HUES48 (cell line): Measurements from ENCODE around the gene PDE5A.

Experiments used
- H3K27ac ChIP-seq: one replicate; pipeline ENCODE4 v1.7.0; 2013; ENCODE audit warnings: low read depth, low read length, inconsistent platforms
- H3K27me3 ChIP-seq: 2 replicates; pipeline ENCODE4 v1.6.1; 2013; ENCODE audit warnings: mild to moderate bottlenecking, low read length; ENCODE audit not compliant: control insufficient read depth, insufficient read depth
- H3K36me3 ChIP-seq: 2 replicates; pipeline ENCODE4 v1.6.1; 2013; ENCODE audit warnings: low read length; ENCODE audit not compliant: control insufficient read depth, insufficient read depth
- H3K4me1 ChIP-seq: 2 replicates; pipeline ENCODE4 v1.6.1; 2013; ENCODE audit warnings: mild to moderate bottlenecking, low read length; ENCODE audit not compliant: control insufficient read depth, insufficient read depth
- H3K4me3 ChIP-seq: 2 replicates; pipeline ENCODE4 v1.5.1; 2013; ENCODE audit warnings: mild to moderate bottlenecking, low read depth, low read length
- H3K9ac ChIP-seq: 2 replicates; pipeline ENCODE4 v1.6.1; 2013; ENCODE audit warnings: mild to moderate bottlenecking, low read depth, low read length, moderate library complexity
- H3K9me3 ChIP-seq: 2 replicates; pipeline ENCODE4 v1.6.1; 2013; ENCODE audit warnings: low read length; ENCODE audit not compliant: control insufficient read depth, insufficient read depth

PDE5A gene

GRCh38 chr4:119587796-119588195, 40.8 kb downstream of the PDE5A start:
- Histone ChIP-seq H3K9ac (no peak overlapping the region), H3K9me3 (no peaks in the 10 kb centered on the region), H3K27ac (no peak overlapping the region), H3K36me3 (peaks cover 4% of the 10 kb centered on the region; the same call in 1 of the 2 replicates), H3K4me3 (no peak overlapping the region), H3K27me3 (no peaks in the 10 kb centered on the region), H3K4me1 (no peaks in the 10 kb centered on the region)

GRCh38 chr4:119585771-119586170, 42.8 kb downstream of the PDE5A start:
- no peak overlapping the region for H3K9ac ChIP-seq
- H3K36me3 ChIP-seq, result peaks cover 4% of the 10 kb centered on the region; the same call in 1 of the 2 replicates
- H3K9me3 ChIP-seq, result no peaks in the 10 kb centered on the region
- no peaks in the 10 kb centered on the region for H3K27me3 ChIP-seq
- H3K27ac ChIP-seq, result no peak overlapping the region
- H3K4me3 ChIP-seq, result no peak overlapping the region
- H3K4me1 ChIP-seq, result no peaks in the 10 kb centered on the region

GRCh38 chr4:119581190-119581873, 47.3 kb downstream of the PDE5A start:
- no peak overlapping the region for H3K27ac ChIP-seq
- no peak overlapping the region for H3K4me3 ChIP-seq
- no peaks in the 10 kb centered on the region for H3K9me3 ChIP-seq
- H3K9ac ChIP-seq, result no peak overlapping the region
- no peaks in the 10 kb centered on the region for H3K4me1 ChIP-seq
- H3K36me3 ChIP-seq, result peaks cover 4% of the 10 kb centered on the region; the same call in 1 of the 2 replicates
- no peaks in the 10 kb centered on the region for H3K27me3 ChIP-seq

- Histone ChIP-seq H3K27me3 (no peaks in the 10 kb centered on the region), H3K36me3 (no peaks in the 10 kb centered on the region), H3K27ac (no peak overlapping the region), H3K9ac (no peak overlapping the region), H3K9me3 (no peaks in the 10 kb centered on the region), H3K4me3 (no peak overlapping the region), H3K4me1 (no peaks in the 10 kb centered on the region)
Observed at GRCh38 chr4:119580293-119580692, 48.3 kb downstream of the PDE5A start.

GRCh38 chr4:119579823-119580222, 48.8 kb downstream of the PDE5A start:
- H3K4me3 ChIP-seq, result no peak overlapping the region
- no peak overlapping the region for H3K9ac ChIP-seq
- H3K27ac ChIP-seq, result no peak overlapping the region
- H3K4me1 ChIP-seq, result no peaks in the 10 kb centered on the region
- H3K36me3 ChIP-seq, result no peaks in the 10 kb centered on the region
- H3K27me3 ChIP-seq, result no peaks in the 10 kb centered on the region
- no peaks in the 10 kb centered on the region for H3K9me3 ChIP-seq

GRCh38 chr4:119570401-119570800, 58.2 kb downstream of the PDE5A start:
- H3K9me3 ChIP-seq, result no peaks in the 10 kb centered on the region
- H3K4me1 ChIP-seq, result no peaks in the 10 kb centered on the region
- H3K27ac ChIP-seq, result no peak overlapping the region
- H3K27me3 ChIP-seq, result no peaks in the 10 kb centered on the region
- H3K9ac ChIP-seq, result no peak overlapping the region
- H3K36me3 ChIP-seq, result peaks cover 7% of the 10 kb centered on the region
- no peak overlapping the region for H3K4me3 ChIP-seq

- H3K4me1 ChIP-seq, result no peaks in the 10 kb centered on the region
- peaks cover 49% of the 10 kb centered on the region for H3K36me3 ChIP-seq
- H3K27me3 ChIP-seq, result no peaks in the 10 kb centered on the region
- no peak overlapping the region for H3K4me3 ChIP-seq
- H3K9me3 ChIP-seq, result 0 out of 2 replicates have a peak, but pooled peaks cover 6% of the 10 kb centered on the region
- H3K27ac ChIP-seq, result no peak overlapping the region
- no peak overlapping the region for H3K9ac ChIP-seq
Observed at GRCh38 chr4:119564106-119564505, 64.5 kb downstream of the PDE5A start.

- Histone ChIP-seq H3K9me3 (0 out of 2 replicates have a peak, but pooled peaks cover 2% of the 10 kb centered on the region), H3K36me3 (peaks cover 33% of the 10 kb centered on the region), H3K9ac (no peak overlapping the region), H3K4me1 (no peaks in the 10 kb centered on the region), H3K4me3 (no peak overlapping the region), H3K27me3 (no peaks in the 10 kb centered on the region), H3K27ac (no peak overlapping the region)
Observed at GRCh38 chr4:119559044-119559647, 69.5 kb downstream of the PDE5A start.

GRCh38 chr4:119550857-119551532, 77.6 kb downstream of the PDE5A start:
- Histone ChIP-seq H3K9ac (no peak overlapping the region), H3K9me3 (no peaks in the 10 kb centered on the region), H3K36me3 (peaks cover 3% of the 10 kb centered on the region; the same call in 1 of the 2 replicates), H3K4me3 (no peak overlapping the region), H3K4me1 (no peaks in the 10 kb centered on the region), H3K27me3 (no peaks in the 10 kb centered on the region), H3K27ac (no peak overlapping the region)

- Histone ChIP-seq H3K27me3 (no peaks in the 10 kb centered on the region), H3K9ac (no peak overlapping the region), H3K36me3 (no peaks in the 10 kb centered on the region; the same call in 1 of the 2 replicates), H3K9me3 (no peaks in the 10 kb centered on the region), H3K27ac (no peak overlapping the region), H3K4me1 (no peaks in the 10 kb centered on the region), H3K4me3 (no peak overlapping the region)
Observed at GRCh38 chr4:119549639-119550038, 79.0 kb downstream of the PDE5A start.

GRCh38 chr4:119543779-119544178, 84.8 kb downstream of the PDE5A start:
- Histone ChIP-seq H3K27me3 (no peaks in the 10 kb centered on the region), H3K4me1 (no peaks in the 10 kb centered on the region), H3K36me3 (peaks cover 26% of the 10 kb centered on the region), H3K4me3 (no peak overlapping the region), H3K9ac (no peak overlapping the region), H3K27ac (no peak overlapping the region), H3K9me3 (no peaks in the 10 kb centered on the region)
